SK-N-SH (cell line): ENCODE results near the gene IKZF5. TPM values are rescaled to one million over a fixed set of nuclear protein-coding genes. Genes with fewer than 3 reads are reported as not detected.

Experiments
- CTCF ChIA-PET: fragments of 300-600, 350-600 bp; formaldehyde crosslinking; extraction: SDS; loops from one replicate; lab custom pipeline; 2021; lab: Yijun Ruan, JAX
- POLR2A ChIA-PET: fragments of 350-600 bp; sonication (Branson Sonifier 250); formaldehyde crosslinking; extraction: SDS; loops from one replicate; lab custom pipeline; 2020; ENCODE audit warnings: antibody characterized with exemption, inconsistent platforms; lab: Yijun Ruan, JAX
- DNase-seq: peaks from one replicate; pipeline ENCODE4 v3.0.0; 2012
- H2AFZ ChIP-seq: fragments of 200-600 bp; sonication (generic); 2 replicates; pipeline ENCODE4 v1.8.1; 2016; ENCODE audit warnings: antibody characterized with exemption, mild to moderate bottlenecking, low read depth
- H3F3A ChIP-seq: fragments of 200-600 bp; sonication (generic); replicated peaks from 2 replicates; pipeline ENCODE3; 2016; ENCODE audit warnings: antibody characterized with exemption, mild to moderate bottlenecking; ENCODE audit not compliant: insufficient read depth
- H3K27ac ChIP-seq, 2 experiments: fragments of 200-500 bp in 1 of 2; fragments of 200-600 bp in 1 of 2; sonication (Bioruptor generic) in 1 of 2; sonication (generic), shearing (Covaris generic) in 1 of 2; 2 replicates each; pipeline versions ENCODE4 v1.5.1 to v1.6.1; 2014 to 2016; ENCODE audit warnings: low read depth in 2 of 2, inconsistent platforms in 1 of 2, low read length in 1 of 2, mild to moderate bottlenecking in 1 of 2, mixed read lengths in 1 of 2
- H3K27me3 ChIP-seq: fragments of 200-600 bp; sonication (generic), shearing (Covaris generic); 2 replicates; pipeline ENCODE4 v1.6.1; 2016; ENCODE audit warnings: mixed run types; ENCODE audit not compliant: insufficient read depth
- H3K36me3 ChIP-seq, 2 experiments: fragments of 200-500 bp in 1 of 2; fragments of 200-600 bp in 1 of 2; sonication (Bioruptor generic) in 1 of 2; sonication (generic) in 1 of 2; replicated peaks in 1 of 2; 2 replicates each; pipeline versions ENCODE3 to v1.5.1; 2014 to 2016; ENCODE audit warnings: low read length in 1 of 2, mild to moderate bottlenecking in 1 of 2; ENCODE audit not compliant: insufficient read depth in 2 of 2, control insufficient read depth in 1 of 2
- H3K4me1 ChIP-seq, 2 experiments: fragments of 200-500 bp in 1 of 2; fragments of 200-600 bp in 1 of 2; sonication (Bioruptor generic) in 1 of 2; sonication (generic), shearing (Covaris generic) in 1 of 2; 2 replicates each; pipeline versions ENCODE4 v1.5.1 to v1.6.1; 2014 to 2016; ENCODE audit warnings: low read depth in 1 of 2, low read length in 1 of 2, mixed run types in 1 of 2; ENCODE audit not compliant: insufficient read depth in 2 of 2, control insufficient read depth in 1 of 2
- H3K4me2 ChIP-seq: fragments of 200-600 bp; sonication (generic), shearing (Covaris generic); 2 replicates; pipeline ENCODE4 v1.6.1; 2017; ENCODE audit warnings: mixed run types
- H3K4me3 ChIP-seq, 2 experiments: fragments of 200-500 bp in 1 of 2; fragments of 200-600 bp in 1 of 2; sonication (Bioruptor generic) in 1 of 2; sonication (generic), shearing (Covaris generic) in 1 of 2; 2 replicates each; pipeline versions ENCODE4 v1.5.1 to v1.8.1; 2014 to 2016; ENCODE audit warnings: low read depth in 2 of 2, inconsistent platforms in 1 of 2, low read length in 1 of 2, mild to moderate bottlenecking in 1 of 2, mixed read lengths in 1 of 2, moderate library complexity in 1 of 2
- H3K79me2 ChIP-seq: fragments of 200-600 bp; sonication (generic); 2 replicates; pipeline ENCODE4 v1.8.1; 2017; ENCODE audit warnings: mild to moderate bottlenecking; ENCODE audit not compliant: insufficient read depth
- H3K9ac ChIP-seq: fragments of 200-600 bp; sonication (generic); 2 replicates; pipeline ENCODE4 v1.6.1; 2017; ENCODE audit warnings: mixed run types
- H3K9me2 ChIP-seq: fragments of 200-600 bp; sonication (generic); 2 replicates; pipeline ENCODE4 v1.6.1; 2017; ENCODE audit warnings: mixed run types
- H3K9me3 ChIP-seq: fragments of 200-600 bp; sonication (generic); 2 replicates; pipeline ENCODE4 v1.6.1; 2017; ENCODE audit warnings: mixed run types, mild to moderate bottlenecking, moderate library complexity
- H4K20me1 ChIP-seq: fragments of 200-600 bp; sonication (generic); 2 replicates; pipeline ENCODE4 v1.6.1; 2017; ENCODE audit warnings: mild to moderate bottlenecking, mixed run types; ENCODE audit not compliant: insufficient read depth
- CHD2 ChIP-seq: fragments of 150-350 bp; IDR thresholded peaks from 2 replicates; pipeline ENCODE4 v1.6.1; 2018; ENCODE audit warnings: low read length; ENCODE audit not compliant: partially characterized antibody
- EP300 ChIP-seq, 2 experiments: IDR thresholded peaks; 2 replicates each; pipeline versions ENCODE4 v1.4.0 to v1.6.1; 2012; ENCODE audit warnings: borderline replicate concordance in 1 of 2, low read depth in 1 of 2, low read length in 1 of 2
- MEF2A ChIP-seq: IDR thresholded peaks from 2 replicates; pipeline ENCODE4 v1.4.0; 2012; ENCODE audit warnings: low read depth, borderline replicate concordance
- NRF1 ChIP-seq: IDR thresholded peaks from 2 replicates; pipeline ENCODE4 v1.6.1; 2012; ENCODE audit warnings: low read depth, mild to moderate bottlenecking, low read length
- SIN3A ChIP-seq: IDR thresholded peaks from 2 replicates; pipeline ENCODE4 v1.6.1; 2012; ENCODE audit warnings: low read depth, mild to moderate bottlenecking, low read length, moderate library complexity, borderline replicate concordance
- TAF1 ChIP-seq: IDR thresholded peaks from 2 replicates; pipeline ENCODE4 v1.6.1; 2012; ENCODE audit warnings: low read depth, mild to moderate bottlenecking, low read length, moderate library complexity, borderline replicate concordance
- WGBS: methylation state at CpG from one replicate; pipeline ENCODE4 v1.1.6; 2017; ENCODE audit warnings: low lambda C conversion rate; 5-methylcytosine and 5-hydroxymethylcytosine counted together
- polyA plus RNA-seq, 3 experiments: library from polyadenylated mRNA; depleted of rRNA; stranded (reverse); fragments of >200 nt; gene quantifications; 2 replicates each; pipeline ENCODE4 v1.2.3, GENCODE V29; 2012
- TF ChIP-seq, protein P1 (sequence below): fragments of 150-350 bp; IDR thresholded peaks from 2 replicates; pipeline ENCODE4 v1.6.1; 2017; ENCODE audit warnings: antibody characterized with exemption, low read length, low read depth, borderline replicate concordance
- TF ChIP-seq, protein P2 (sequence below): IDR thresholded peaks from 2 replicates; pipeline ENCODE4 v1.4.0; 2012; ENCODE audit warnings: low read depth
- TF ChIP-seq, protein P3 (sequence below): IDR thresholded peaks from 2 replicates; pipeline ENCODE4 v1.4.0; 2012; ENCODE audit warnings: low read depth, borderline replicate concordance

IKZF5 gene
- polyA plus RNA-seq, 1 of the 3 experiments (the other 2 are of a cell fraction), result 2.9 TPM

DNA sequence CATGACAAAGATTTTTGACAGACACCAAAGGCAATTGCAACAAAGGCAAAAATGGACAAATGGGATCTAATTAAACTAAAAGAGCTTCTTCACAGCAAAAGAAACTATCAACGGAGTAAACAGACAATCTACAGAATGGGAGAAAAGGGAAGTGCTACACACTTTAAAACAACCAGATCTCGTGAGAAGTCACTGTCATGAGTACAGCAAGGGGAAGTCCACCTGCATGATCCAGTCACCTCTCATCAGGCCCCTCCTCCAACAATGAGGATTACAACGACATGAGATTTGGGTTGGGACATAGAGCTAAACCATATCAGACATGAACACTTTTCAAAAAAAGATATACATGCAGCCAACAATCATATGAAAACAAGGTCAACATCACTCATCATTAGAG is 39.9 kb downstream of the IKZF5 start:
- H3K27me3 ChIP-seq, result no peaks in the 10 kb centered on the region
- H3K79me2 ChIP-seq, result no peaks in the 10 kb centered on the region
- no peak for DNase-seq
- H3K27ac ChIP-seq, result no peak overlapping the region
- no peaks in the 10 kb centered on the region for H3K9me2 ChIP-seq
- H2AFZ ChIP-seq, result no peak overlapping the region
- peaks cover 0 to 5% of the 10 kb centered on the region in 2 experiments for H3K36me3 ChIP-seq
- POLR2A ChIA-PET, result no interaction called here
- 0 out of 2 replicates have a peak, but pooled peaks cover 18% of the 10 kb centered on the region for H3K9me3 ChIP-seq
- no peaks in the 10 kb centered on the region for H4K20me1 ChIP-seq
- no peak overlapping the region for H3K4me2 ChIP-seq
- no peak overlapping the region for H3K9ac ChIP-seq
- 65% methylated on average over 3 of the region's 3 CpGs for WGBS
- TF ChIP-seq, protein P1, sequence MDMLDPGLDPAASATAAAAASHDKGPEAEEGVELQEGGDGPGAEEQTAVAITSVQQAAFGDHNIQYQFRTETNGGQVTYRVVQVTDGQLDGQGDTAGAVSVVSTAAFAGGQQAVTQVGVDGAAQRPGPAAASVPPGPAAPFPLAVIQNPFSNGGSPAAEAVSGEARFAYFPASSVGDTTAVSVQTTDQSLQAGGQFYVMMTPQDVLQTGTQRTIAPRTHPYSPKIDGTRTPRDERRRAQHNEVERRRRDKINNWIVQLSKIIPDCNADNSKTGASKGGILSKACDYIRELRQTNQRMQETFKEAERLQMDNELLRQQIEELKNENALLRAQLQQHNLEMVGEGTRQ, result no peak
- no peak for TF ChIP-seq TAF1
- TF ChIP-seq, protein P2, sequence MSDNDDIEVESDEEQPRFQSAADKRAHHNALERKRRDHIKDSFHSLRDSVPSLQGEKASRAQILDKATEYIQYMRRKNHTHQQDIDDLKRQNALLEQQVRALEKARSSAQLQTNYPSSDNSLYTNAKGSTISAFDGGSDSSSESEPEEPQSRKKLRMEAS, result no peak
- no peak for TF ChIP-seq SIN3A
- no peak for TF ChIP-seq CHD2
- TF ChIP-seq NRF1, result no peak
- TF ChIP-seq, protein P3, sequence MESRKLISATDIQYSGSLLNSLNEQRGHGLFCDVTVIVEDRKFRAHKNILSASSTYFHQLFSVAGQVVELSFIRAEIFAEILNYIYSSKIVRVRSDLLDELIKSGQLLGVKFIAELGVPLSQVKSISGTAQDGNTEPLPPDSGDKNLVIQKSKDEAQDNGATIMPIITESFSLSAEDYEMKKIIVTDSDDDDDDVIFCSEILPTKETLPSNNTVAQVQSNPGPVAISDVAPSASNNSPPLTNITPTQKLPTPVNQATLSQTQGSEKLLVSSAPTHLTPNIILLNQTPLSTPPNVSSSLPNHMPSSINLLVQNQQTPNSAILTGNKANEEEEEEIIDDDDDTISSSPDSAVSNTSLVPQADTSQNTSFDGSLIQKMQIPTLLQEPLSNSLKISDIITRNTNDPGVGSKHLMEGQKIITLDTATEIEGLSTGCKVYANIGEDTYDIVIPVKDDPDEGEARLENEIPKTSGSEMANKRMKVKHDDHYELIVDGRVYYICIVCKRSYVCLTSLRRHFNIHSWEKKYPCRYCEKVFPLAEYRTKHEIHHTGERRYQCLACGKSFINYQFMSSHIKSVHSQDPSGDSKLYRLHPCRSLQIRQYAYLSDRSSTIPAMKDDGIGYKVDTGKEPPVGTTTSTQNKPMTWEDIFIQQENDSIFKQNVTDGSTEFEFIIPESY, result no peak
- no peak for TF ChIP-seq MEF2A
- CTCF ChIA-PET, result interaction anchor here (0.9 kb wide), 2 partner anchors 12 to 39 kb away, joined by 3 read pairs; partner anchors contain the start of gene PSTK
- H3K4me3 ChIP-seq, result no peak overlapping the region
- H3K4me1 ChIP-seq, result no peaks in the 10 kb centered on the region
- H3F3A ChIP-seq, result no peaks in the 10 kb centered on the region

DNA sequence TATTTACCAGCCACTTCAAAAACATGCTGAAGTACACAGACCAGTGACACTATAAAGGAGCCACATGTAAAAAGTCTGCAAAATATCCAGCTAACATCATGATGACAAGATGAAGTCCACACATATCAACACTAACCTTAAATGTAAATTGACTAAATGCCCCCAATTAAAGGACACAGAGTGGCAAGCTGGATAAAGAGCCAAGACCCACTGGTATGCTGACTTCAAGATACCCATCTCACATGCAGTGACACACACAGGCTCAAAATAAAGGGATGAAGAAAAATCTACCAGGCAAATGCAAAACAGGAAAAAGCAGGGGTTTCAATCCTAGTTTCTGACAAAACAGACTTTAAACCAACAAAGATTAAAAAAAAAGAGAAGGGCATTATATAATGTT is 41.7 kb downstream of the IKZF5 start:
- TF ChIP-seq EP300 (IDR thresholded peaks at IDR 0.05; ENCODE audit: borderline replicate concordance in 1 of 2, low read depth in 1 of 2, low read length in 1 of 2), result no peak
- no peaks in the 10 kb centered on the region for H3K9me2 ChIP-seq
- H3K9ac ChIP-seq, result no peak overlapping the region
- peaks cover 0 to 5% of the 10 kb centered on the region in 2 experiments for H3K36me3 ChIP-seq
- H3K4me1 ChIP-seq, result no peaks in the 10 kb centered on the region
- ChIA-PET POLR2A (no interaction called here), CTCF (interaction anchor here (1.2 kb wide), 1 partner anchor 13 kb away, joined by 5 read pairs; the partner anchor contains the start of gene PSTK)
- no peak for DNase-seq
- H4K20me1 ChIP-seq, result no peaks in the 10 kb centered on the region
- 0 out of 2 replicates have a peak, but pooled peaks cover 18% of the 10 kb centered on the region for H3K9me3 ChIP-seq
- no peak overlapping the region for H3K27ac ChIP-seq
- H3K4me3 ChIP-seq, result no peak overlapping the region
- no peaks in the 10 kb centered on the region for H3F3A ChIP-seq
- no peaks in the 10 kb centered on the region for H3K79me2 ChIP-seq
- no peak overlapping the region for H2AFZ ChIP-seq
- H3K27me3 ChIP-seq, result no peaks in the 10 kb centered on the region
- no peak overlapping the region for H3K4me2 ChIP-seq
